RPMI7951 (cell line): Measurements from ENCODE around the gene ARSB. TPM values are rescaled to one million over a fixed set of nuclear protein-coding genes. Genes with fewer than 3 reads are reported as not detected.
"Not testable (repeated sequence)": the region's sequence is repeated elsewhere in the genome, so short reads cannot be mapped to it uniquely, and the experiment has no call there.

Source experiments
- DNase-seq: peaks from one replicate; pipeline ENCODE4 v3.0.0-alpha.2; 2012; ENCODE audit warnings: low read depth
- total RNA-seq: library from RNA; depleted of rRNA; stranded (reverse); fragments of >200 nt; shearing (Covaris generic); gene quantifications from 2 replicates; pipeline ENCODE4 v1.2.3, GENCODE V29; 2014

Gene ARSB
- total RNA-seq, 1 experiment from 2014 or later, result 18.5 TPM

GRCh38 chr5:78995521-78996007 lies 10.5 kb upstream of the ARSB start:
- DNase-seq, result no peak

DNA sequence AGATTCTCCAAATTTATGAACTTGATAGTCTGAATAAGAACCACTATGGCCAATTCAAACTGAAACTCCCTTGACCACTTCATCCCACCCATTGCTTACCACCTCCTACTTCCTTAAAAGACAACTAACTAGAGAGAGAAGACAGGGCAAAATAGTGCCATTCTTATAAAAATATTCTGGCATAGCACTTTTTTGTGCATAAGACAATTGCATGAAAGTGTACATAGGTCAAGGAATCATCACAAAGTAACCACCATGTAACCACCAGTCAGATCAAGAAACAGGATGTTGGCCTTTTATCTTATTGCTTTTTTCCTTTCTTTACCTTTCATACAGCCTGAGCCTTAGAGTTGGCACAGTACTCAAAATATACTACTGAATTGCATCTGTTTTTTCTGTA lies 8.1 kb upstream of the ARSB start:
- DNase-seq, result no peak

- no peak for DNase-seq
Observed at GRCh38 chr5:78992146-78992545, 7.0 kb upstream of the ARSB start.

DNA sequence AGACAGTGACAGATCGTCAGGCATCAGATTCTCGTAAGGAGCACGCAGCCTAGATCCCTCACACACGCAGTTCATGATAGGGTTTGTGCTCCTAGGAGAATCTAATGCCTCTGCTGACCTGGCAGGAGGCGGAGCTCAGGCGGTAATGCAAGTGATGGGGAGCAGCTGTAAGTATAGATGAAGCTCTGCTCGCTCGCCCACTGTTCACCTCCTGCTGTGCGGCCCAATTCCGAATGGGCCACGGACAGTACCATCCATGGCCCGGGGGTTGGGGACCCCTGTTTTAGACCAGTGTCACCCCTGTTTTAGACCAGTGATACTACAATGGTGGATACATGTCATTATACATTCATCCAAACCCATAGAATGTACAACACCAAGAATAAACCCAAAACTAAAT lies 4.0 kb upstream of the ARSB start:
- DNase-seq, result no peak

- DNase-seq, result peak; percentile 81
Observed at GRCh38 chr5:78985725-78986223, 664 bp upstream of the ARSB start.

GRCh38 chr5:78984439-78985115 lies 533 bp downstream of the ARSB start:
- peak; percentile 82 for DNase-seq

- DNase-seq, result no peak
Observed at GRCh38 chr5:78983601-78984438, 1.3 kb downstream of the ARSB start.

DNA sequence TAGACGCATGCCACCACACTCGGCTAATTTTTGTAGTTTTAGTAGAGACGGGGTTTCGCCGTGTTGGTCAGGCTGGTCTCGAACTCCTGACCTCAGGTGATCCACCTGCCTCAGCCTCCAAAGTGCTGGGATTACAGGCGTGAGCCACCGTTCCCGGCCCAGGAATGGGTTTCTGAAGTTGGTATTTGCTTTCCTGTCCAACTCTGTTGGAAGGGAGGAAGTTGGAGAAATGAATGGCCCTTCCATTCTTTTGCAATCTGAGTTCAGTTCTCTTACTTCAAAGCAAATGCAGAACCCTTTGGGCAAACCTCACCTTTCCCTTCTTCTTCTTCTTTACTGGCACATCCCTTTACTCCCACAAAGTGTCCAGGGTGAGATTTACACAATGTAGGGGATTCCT lies 1.9 kb downstream of the ARSB start:
- DNase-seq, result not testable (repeated sequence)

DNA sequence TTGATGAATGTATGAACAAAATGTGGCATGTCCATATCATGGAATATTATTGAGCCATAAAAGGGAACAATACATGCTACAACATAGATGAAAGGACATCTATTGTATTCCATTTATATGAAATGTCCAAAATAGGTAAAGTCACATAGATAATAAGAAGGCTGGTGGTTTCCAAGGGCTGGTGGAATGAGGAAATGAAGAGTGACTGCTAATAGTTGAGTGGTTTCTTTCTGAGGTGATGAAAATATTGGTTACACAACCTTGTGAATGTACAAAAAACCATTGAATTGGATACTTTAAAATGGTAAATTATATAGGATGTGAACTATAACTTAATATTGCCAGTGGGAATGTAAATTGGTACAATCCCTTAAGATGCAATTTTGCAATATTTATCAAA lies 5.2 kb downstream of the ARSB start:
- no peak for DNase-seq

DNA sequence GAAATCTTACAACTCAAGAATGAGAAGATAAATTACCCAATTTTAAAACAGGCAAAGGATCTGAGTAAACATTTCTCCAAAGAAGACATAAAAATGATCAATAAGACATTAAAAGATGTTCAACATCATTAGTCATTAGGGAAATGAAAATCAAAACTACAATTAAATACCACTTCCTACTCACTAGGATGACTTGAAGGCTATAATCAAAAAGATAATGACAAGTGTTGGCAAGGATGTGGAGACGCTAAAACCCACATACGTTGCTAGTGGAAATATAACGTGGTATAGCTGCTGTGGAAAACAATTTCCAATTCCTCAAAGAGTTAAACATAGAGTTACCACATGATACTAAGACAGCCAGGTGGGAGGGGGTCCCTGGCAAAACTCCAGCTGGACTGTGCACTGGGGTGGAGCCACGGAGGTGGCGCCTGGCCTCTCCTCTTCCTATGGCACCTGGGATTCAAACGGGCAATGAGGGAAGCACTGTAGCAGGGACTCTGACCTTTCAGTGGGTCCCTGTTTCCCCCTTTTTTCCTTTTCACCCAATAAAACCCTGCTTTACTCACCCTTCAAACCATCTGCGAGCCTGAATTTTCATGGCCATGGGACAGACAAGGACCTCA lies 5.9 kb downstream of the ARSB start:
- no peak for DNase-seq

- no peak for DNase-seq
Observed at GRCh38 chr5:78975035-78975434, 10.1 kb downstream of the ARSB start.

DNA sequence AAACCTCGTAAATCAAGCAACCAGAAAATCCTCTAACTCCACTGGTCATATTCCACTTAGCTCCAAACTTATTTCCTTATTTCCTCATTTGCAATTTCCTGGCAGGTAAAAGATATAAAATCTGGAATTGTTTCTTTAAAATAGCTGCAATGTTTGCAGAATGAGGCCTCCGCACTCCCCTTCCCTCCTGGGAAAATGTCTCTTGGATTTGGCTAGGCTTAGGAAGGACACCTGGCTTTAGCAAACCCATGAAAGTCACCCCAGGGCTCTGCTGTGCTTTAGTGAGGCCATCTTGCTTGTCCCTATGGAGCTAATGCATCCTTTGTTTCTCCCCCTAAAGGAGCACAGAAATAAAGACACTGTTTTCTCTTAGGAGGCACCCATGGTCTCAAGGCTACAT lies 10.5 kb downstream of the ARSB start:
- DNase-seq, result no peak

DNA sequence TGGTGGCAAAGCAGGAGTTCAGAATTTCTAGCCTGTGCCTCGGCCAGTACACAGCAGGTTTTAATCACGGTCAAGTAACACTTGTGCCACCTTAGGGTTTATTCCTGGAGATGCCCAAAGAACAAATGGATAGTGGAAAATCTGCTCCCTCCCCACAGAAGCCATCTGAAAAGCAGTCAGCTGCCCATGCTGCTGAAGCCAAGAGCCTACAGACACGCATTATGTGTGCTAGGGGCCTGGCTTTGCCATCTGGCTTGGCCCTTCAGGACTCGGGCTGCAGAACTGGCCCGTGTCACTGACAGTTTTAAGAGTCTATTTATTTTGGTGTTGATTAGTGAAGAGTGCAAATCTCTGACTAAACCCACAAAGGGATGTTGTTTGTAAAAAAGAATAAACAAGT lies 11.1 kb downstream of the ARSB start:
- no peak for DNase-seq

DNA sequence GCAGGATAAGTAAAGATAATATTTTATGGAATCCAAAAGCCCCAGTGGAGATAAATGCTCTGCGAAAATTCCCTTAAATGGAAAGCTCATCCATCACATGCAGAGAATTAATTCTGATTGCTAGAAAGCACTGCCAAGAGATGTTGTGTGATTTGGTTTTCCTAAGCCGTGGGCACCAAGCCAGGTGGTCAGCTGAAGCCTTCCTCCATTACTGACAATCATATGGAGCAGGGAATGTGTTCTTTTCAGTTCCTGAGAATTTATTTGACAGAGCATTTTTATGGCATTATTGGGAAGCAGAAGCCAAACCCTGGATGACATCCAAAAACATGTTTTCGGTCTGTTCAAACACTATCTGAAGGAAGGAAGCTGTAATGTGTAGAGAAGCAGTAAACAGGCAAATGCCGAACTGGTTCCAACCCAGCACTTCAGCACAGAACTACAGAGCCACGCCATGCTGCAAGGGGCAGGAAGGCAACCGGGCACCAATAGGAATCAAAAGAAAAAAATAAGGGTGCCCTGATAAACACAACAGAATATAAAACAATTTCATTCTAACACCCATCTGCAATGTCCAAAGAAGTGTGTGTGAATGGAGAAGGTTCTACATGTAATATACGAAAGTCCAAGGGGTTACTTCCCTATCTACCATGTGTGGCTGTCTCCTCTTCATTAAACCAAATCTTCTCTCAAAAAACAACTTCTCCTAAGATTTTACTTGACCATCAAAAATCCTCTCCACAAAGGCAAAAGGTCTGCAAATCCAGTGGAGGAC lies 12.3 kb downstream of the ARSB start:
- DNase-seq, result peak; percentile 9

GRCh38 chr5:78971998-78972397 lies 13.1 kb downstream of the ARSB start:
- no peak for DNase-seq

- DNase-seq, result no peak
Observed at GRCh38 chr5:78968781-78969180, 16.3 kb downstream of the ARSB start.

DNA sequence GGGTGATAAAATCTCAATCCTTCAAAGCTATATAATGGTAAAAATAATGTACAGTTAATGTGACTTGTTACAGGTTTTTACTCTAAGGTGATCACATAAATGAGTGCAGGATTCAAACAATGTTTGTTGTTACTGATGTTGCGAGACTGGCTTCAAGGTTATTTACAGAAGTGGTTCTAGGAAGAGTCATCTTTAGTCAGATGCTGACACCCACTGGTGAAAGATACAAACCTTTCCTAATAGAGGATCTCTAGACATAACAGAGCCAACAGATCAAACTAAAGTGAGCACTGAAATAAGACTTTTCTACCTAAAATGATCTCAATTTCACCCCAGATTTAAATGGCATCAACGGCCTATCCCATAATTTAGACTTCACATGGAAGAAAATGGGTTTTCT lies 20.2 kb downstream of the ARSB start:
- peak; percentile 66 for DNase-seq

GRCh38 chr5:78961743-78962142 lies 23.4 kb downstream of the ARSB start:
- DNase-seq, result no peak

GRCh38 chr5:78959767-78960166 lies 25.3 kb downstream of the ARSB start:
- DNase-seq, result no peak

DNA sequence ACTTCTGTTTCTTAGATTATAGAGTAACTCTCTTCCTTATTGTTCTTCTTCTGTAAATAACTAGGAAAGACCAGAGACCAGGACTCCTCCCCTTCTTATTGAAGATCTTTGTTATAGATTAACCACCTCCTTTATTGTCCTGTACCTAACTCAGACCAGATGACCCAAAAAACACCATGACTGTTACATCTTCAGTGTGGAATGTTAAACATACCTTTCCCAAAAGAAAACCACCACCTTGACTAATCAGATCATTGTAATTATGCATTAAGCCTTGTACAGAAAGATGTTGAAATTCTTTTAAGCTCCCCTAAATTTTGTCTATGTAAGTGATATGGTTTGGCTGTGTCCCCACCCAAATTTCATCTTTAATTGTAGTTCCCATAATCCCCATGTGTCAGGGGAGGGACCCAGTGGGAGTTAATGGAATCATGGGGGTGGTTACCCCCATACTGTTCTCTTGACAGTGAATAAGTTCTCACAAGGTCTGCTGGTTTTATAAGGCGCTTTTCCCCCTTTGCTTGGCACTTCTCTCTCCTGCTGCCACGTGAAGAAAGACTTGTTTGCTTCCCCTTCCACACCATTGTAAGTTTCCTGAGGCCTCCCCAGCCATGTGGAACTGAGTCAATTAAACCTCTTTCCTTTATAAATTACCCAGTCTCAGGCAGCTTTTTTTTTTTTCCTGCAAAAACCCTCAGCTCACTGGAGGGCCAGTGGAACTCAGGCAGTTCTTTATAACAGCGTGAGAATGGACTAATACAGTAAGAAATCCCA lies 26.3 kb downstream of the ARSB start:
- no peak for DNase-seq

GRCh38 chr5:78956901-78957300 lies 28.2 kb downstream of the ARSB start:
- DNase-seq, result no peak
